Effector memory CD8-positive, alpha-beta T cell (primary cell): ENCODE data around the gene SLC2A3.
A peak's percentile ranks its signal among the peaks of the same experiment; 100 is the strongest.
"Not testable (repeated sequence)": the region's sequence is repeated elsewhere in the genome, so short reads cannot be mapped to it uniquely, and the experiment has no call there.

Source experiments
- ATAC-seq: fragments of 150-1000 bp; cut with Tn5 transposase; replicated peaks from 2 replicates; pipeline ENCODE4 v1.10.0; 2021; ENCODE audit warnings: mild to moderate bottlenecking, moderate library complexity
- DNase-seq, 3 experiments: peaks; one replicate each; pipeline ENCODE4 v3.0.0; 2021
- H3K27ac Mint-ChIP-seq, 2 donors: one replicate each; pipeline ENCODE4 v1.8.0; 2022; ENCODE audit warnings: mild to moderate bottlenecking in 2 of 2, mixed read lengths in 2 of 2, moderate library complexity in 2 of 2
- H3K27me3 Mint-ChIP-seq, 2 donors: one replicate each; pipeline ENCODE4 v1.8.0; 2022; ENCODE audit warnings: mixed read lengths in 2 of 2
- H3K36me3 Mint-ChIP-seq: one replicate; pipeline ENCODE4 v1.8.0; 2022; ENCODE audit warnings: mild to moderate bottlenecking, moderate library complexity, mixed read lengths; ENCODE audit not compliant: insufficient read depth
- H3K4me1 Mint-ChIP-seq, 2 donors: one replicate each; pipeline ENCODE4 v1.8.0; 2022; ENCODE audit warnings: low read depth in 2 of 2, mixed read lengths in 2 of 2
- H3K4me3 Mint-ChIP-seq, 2 donors: one replicate each; pipeline ENCODE4 v1.8.0; 2022; ENCODE audit warnings: mild to moderate bottlenecking in 2 of 2, mixed read lengths in 2 of 2, moderate library complexity in 2 of 2
- H3K9me3 Mint-ChIP-seq, 2 donors: one replicate each; pipeline ENCODE4 v1.8.0; 2022; ENCODE audit warnings: mixed read lengths in 2 of 2

The SLC2A3 gene

DNA sequence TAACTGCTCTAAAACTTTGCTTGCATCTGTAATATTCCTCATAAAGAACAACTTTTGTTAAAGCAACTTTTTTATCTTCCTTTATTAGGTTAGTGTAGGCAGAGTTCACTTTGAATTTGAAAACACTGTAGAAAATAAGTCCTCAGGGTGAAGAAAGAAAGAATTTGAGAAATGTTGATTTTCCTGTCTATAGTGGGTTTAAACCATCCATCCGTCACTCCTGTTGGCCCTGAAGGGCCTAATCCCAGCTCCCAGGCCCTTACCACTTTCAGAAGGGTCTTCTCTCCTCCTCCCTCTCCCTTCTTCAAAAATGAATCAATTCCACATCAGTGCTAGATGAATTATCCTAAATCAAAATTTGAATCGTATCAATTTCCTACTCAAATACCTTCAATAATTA is 4.9 kb upstream of the SLC2A3 start:
- Mint-ChIP-seq H3K9me3 (no peaks in the 10 kb centered on the region), H3K36me3 (no peaks in the 10 kb centered on the region), H3K4me3 (no peak overlapping the region), H3K27ac (no peak overlapping the region), H3K4me1 (peaks cover 0 to 11% of the 10 kb centered on the region in 2 donors), H3K27me3 (no peaks in the 10 kb centered on the region)
- DNase-seq (no peak), ATAC-seq (no peak)

GRCh38 chr12:7937833-7938506 is 2.0 kb upstream of the SLC2A3 start:
- DNase-seq (no peak), ATAC-seq (no peak)
- Mint-ChIP-seq H3K9me3 (no peaks in the 10 kb centered on the region), H3K4me1 (peaks cover 0 to 8% of the 10 kb centered on the region in 2 donors), H3K27ac (peak overlapping the region in 1 of 2 donors; percentile 50), H3K27me3 (no peaks in the 10 kb centered on the region), H3K36me3 (no peaks in the 10 kb centered on the region), H3K4me3 (no peak overlapping the region)

DNA sequence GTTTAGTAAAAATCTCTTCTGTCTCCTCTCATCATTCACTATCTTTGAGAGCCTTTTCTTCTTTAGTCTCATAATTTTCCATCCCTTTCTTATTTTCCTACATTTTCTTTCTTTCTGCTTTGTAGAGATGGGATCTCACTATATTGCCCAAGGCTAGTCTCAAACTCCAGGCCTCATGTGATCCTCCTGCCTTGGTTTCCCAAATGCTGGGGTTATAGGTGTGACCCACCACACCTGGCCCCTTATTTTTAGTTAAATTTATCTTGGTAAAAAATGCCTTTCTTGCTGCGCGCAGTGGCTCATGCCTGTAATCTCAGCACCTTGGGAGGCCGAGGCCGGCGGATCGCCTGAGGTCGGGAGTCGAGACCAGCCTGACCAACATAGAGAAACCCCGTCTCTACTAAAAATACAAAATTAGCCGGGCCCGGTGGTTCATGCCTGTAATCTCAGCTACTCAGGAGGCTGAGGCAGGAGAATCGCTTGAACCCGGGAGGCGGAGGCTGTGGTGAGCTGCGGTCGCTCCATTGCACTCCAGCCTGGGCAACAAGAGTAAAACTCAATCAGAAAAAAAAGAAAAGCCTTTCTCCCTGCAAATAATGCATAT is 996 bp downstream of the SLC2A3 start:
- Mint-ChIP-seq H3K9me3 (no peaks in the 10 kb centered on the region), H3K27me3 (no peaks in the 10 kb centered on the region), H3K36me3 (no peaks in the 10 kb centered on the region), H3K27ac (no peak overlapping the region), H3K4me1 (peaks cover 9 to 20% of the 10 kb centered on the region in 2 donors), H3K4me3 (no peak overlapping the region)
- ATAC-seq: no peak
- no peak for DNase-seq

GRCh38 chr12:7934091-7934888 is 1.7 kb downstream of the SLC2A3 start:
- peaks cover 11 to 22% of the 10 kb centered on the region in 2 donors for H3K4me1 Mint-ChIP-seq
- H3K27me3 Mint-ChIP-seq: no peaks in the 10 kb centered on the region
- H3K4me3 Mint-ChIP-seq: no peak overlapping the region
- DNase-seq: no peak
- H3K9me3 Mint-ChIP-seq: no peaks in the 10 kb centered on the region
- H3K27ac Mint-ChIP-seq: no peak overlapping the region
- no peak for ATAC-seq
- H3K36me3 Mint-ChIP-seq: no peaks in the 10 kb centered on the region

- Mint-ChIP-seq H3K9me3 (no peaks in the 10 kb centered on the region), H3K27me3 (no peaks in the 10 kb centered on the region), H3K36me3 (no peaks in the 10 kb centered on the region), H3K4me1 (peaks cover 14 to 25% of the 10 kb centered on the region in 2 donors), H3K4me3 (no peak overlapping the region), H3K27ac (no peak overlapping the region)
- ATAC-seq: peak; percentile 82
- peak; percentile 63 to 73 (median 65) for DNase-seq
Measured at GRCh38 chr12:7933255-7933726, 2.7 kb downstream of the SLC2A3 start.

GRCh38 chr12:7932599-7933240 is 3.3 kb downstream of the SLC2A3 start:
- not testable (repeated sequence) for H3K27ac Mint-ChIP-seq, H3K27me3 Mint-ChIP-seq, H3K4me3 Mint-ChIP-seq, H3K9me3 Mint-ChIP-seq, H3K36me3 Mint-ChIP-seq, DNase-seq, ATAC-seq
- H3K4me1 Mint-ChIP-seq: peaks cover 18 to 22% of the 10 kb centered on the region in 2 donors

DNA sequence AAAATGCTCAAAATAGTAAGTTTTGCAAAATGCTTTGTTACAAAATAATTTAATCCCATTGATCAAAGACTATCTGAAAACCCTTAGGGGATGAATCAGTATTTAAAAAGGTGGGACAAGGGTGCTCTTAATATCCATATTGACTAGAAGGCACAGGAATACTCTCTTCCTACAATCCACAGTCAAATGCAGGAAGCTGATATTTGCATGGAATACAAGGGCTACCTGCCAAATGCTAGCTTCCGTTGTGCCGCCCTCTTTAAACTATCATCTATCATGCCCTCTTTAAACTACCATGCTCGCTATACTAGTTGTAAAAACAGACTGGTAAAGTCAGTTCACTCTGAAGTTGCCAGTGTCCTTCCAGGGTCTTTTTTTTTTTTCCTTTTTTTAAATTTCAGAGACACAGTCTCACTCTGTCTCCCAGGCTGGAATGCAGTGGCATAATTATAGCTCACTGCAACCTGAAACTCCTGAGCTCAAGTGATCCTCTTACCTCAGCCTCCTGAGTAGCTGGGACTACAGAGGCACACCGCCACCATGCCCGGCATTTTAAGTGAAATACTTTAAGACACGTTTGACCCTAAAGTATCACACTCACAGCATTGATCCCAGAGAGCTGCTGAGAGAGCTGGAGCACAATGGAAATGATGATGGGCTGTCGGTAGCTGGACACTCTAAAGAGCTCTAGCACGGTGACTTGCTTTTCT is 6.7 kb downstream of the SLC2A3 start:
- H3K9me3 Mint-ChIP-seq: no peaks in the 10 kb centered on the region
- peak overlapping the region in 1 of 2 donors; percentile 71 for H3K27ac Mint-ChIP-seq
- H3K4me1 Mint-ChIP-seq: peaks cover 31 to 32% of the 10 kb centered on the region in 2 donors
- no peaks in the 10 kb centered on the region for H3K27me3 Mint-ChIP-seq
- DNase-seq: no peak
- H3K4me3 Mint-ChIP-seq: peak overlapping the region; percentile 22 to 52
- peaks cover 2% of the 10 kb centered on the region for H3K36me3 Mint-ChIP-seq
- no peak for ATAC-seq

DNA sequence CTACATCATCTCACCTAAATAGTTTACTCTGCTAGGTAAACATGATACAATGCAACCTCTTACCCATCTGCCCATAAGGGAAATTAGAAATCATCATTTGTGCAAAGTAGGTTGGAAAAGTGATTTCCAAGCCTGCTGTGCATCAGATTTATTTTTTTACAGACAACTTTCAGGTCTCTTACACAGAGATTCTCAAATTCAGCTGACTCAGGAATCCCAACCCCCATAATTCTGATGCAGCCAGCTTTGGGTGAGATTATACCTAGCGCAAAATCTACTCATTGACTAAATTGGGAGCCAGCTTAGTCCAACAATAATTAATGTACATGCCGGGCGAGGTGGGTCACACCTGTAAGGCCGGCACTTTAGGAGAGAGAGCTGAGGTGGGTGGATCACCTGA is 8.5 kb downstream of the SLC2A3 start:
- no peak for DNase-seq
- Mint-ChIP-seq H3K4me1 (peaks cover 35 to 36% of the 10 kb centered on the region in 2 donors), H3K27ac (peak overlapping the region; percentile 73 to 85)

DNA sequence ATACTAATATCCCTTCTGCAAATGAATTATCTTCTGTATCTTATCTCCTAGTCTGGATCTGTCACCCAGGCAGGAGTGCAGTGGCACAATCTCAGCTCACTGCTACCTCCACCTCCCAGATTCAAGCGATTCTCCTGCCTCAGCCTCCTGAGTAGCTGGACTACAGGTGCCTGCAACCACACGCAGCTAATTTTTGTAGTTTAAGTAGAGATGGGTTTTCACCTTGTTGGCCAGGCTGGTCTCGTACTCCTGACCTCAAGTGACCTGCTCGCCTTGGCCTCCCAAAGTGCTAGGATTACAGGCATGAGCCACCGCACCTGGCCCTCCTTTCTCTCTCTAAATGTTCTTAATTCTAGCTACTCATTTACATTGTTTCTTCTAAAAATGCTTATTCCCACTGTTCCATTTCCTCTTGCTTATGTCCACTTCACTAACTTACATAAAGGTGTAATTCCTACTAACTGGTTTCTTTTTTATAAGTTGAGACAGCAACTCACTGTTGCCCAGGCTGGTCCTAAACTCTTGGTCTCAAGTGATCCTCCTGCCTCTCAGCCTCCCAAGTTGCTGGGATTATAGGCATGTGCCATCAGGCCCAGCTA is 9.8 kb downstream of the SLC2A3 start:
- H3K4me3 Mint-ChIP-seq, H3K27me3 Mint-ChIP-seq, DNase-seq, H3K9me3 Mint-ChIP-seq, ATAC-seq, H3K27ac Mint-ChIP-seq: not testable (repeated sequence)
- Mint-ChIP-seq H3K36me3 (peaks cover 32% of the 10 kb centered on the region), H3K4me1 (peaks cover 37 to 40% of the 10 kb centered on the region in 2 donors)

More for the DNA sequence above, 8.5 kb downstream of the SLC2A3 start:
- Mint-ChIP-seq H3K36me3 (peaks cover 19% of the 10 kb centered on the region), H3K27me3 (no peaks in the 10 kb centered on the region), H3K9me3 (no peaks in the 10 kb centered on the region), H3K4me3 (peak overlapping the region in 1 of 2 donors; percentile 23)
- no peak for ATAC-seq

DNA sequence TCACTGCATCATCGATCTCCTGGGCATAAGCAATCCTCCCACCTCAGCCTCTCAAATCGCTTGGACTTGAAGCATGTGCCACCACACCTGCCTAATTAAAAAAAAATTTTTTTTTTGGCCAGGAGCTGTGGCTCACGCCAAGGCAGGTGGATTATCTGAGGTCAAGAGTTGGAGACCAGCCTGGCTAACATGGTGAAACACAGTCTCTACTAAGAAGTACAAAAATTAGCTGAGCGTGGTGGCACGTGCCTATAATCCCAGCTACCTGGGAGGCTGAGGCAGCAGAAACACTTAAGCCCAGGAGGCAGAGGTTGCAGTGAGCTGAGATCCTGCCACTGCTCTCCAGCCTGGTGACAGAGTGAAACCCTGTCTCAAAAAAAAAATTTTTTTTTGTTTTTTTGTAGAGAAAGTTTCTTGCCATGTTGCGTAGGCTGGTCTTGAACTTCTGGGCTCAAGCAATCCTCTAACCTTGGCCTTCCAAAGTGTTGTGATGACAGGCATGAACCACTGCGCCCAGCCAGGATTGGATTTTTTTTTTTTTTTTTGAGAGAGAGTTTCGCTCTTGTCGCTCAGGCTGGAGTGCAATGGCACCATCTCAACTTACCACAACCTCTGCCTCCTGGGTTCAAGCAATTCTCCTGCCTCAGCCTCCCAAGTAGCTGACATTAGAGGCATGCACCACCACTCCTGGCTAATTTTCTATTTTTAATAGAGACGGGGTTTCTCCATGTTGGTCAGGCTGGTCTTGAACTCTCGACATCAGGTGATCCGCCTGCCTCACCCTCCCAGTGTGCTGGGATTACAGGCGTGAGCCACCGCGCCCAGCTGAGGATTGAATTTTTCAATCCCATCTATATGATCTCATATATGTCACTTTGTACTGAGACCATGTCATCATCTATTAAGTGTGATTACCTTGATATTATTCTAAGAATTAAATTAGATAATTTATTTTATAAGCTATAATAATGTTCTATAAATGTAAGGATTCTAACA is 12.4 kb downstream of the SLC2A3 start:
- DNase-seq: no peak
- no peaks in the 10 kb centered on the region for H3K27me3 Mint-ChIP-seq
- H3K27ac Mint-ChIP-seq: peak overlapping the region; percentile 38 to 60
- H3K4me1 Mint-ChIP-seq: peaks cover 33 to 41% of the 10 kb centered on the region in 2 donors
- peak overlapping the region in 1 of 2 donors; percentile 19 for H3K4me3 Mint-ChIP-seq
- peaks cover 59% of the 10 kb centered on the region for H3K36me3 Mint-ChIP-seq
- no peak for ATAC-seq
- no peaks in the 10 kb centered on the region for H3K9me3 Mint-ChIP-seq

DNA sequence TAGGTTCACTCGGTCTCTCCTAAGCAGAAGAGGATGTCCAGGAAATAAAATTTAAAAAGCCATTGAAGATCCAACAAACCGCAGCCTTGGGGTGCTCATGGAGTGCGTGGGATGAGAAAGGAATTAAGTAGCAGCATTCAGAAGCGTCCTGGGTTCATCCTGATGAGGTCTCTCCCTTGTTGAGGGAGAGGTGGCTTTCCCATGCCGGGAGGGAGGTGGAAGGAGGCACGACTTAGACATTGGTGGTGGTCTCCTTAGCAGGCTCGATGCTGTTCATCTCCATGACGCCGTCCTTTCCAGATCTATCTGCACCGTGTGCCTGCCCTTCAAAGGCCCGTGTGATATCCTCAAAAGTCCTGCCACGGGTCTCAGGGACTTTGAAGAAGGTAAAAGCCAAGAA is 14.8 kb downstream of the SLC2A3 start:
- not testable (repeated sequence) for ATAC-seq, H3K27me3 Mint-ChIP-seq, H3K9me3 Mint-ChIP-seq, DNase-seq
- H3K36me3 Mint-ChIP-seq: peaks cover 74% of the 10 kb centered on the region
- H3K4me1 Mint-ChIP-seq: peaks cover 31 to 42% of the 10 kb centered on the region in 2 donors
- peak overlapping the region; percentile 62 to 74 for H3K27ac Mint-ChIP-seq
- H3K4me3 Mint-ChIP-seq: peak overlapping the region in 1 of 2 donors; percentile 33

DNA sequence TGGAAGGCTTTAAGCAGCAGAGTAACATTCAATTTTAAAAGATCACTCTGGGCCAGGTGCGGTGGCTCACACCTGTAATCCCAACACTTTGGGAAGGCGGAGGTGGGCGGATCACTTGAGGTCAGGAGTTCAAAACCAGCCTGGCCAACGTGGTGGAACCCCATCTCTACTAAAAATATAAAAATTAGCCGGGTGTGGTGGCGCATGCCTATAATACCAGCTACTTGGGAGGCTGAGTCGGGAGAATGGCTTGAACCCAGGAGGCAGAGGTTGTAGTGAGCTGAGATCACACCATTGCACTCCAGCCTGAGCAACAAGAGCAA is 17.8 kb downstream of the SLC2A3 start:
- peaks cover 25 to 46% of the 10 kb centered on the region in 2 donors for H3K4me1 Mint-ChIP-seq
- not testable (repeated sequence) for H3K9me3 Mint-ChIP-seq
- H3K36me3 Mint-ChIP-seq: peaks cover 65% of the 10 kb centered on the region

More for the DNA sequence above, 17.8 kb downstream of the SLC2A3 start:
- H3K27me3 Mint-ChIP-seq, DNase-seq, H3K4me3 Mint-ChIP-seq, ATAC-seq: not testable (repeated sequence)
- peak overlapping the region in 1 of 2 donors; percentile 84 for H3K27ac Mint-ChIP-seq
